ENCODE data around the gene RMC1.
"Not testable (repeated sequence)": the region's sequence is repeated elsewhere in the genome, so short reads cannot be mapped to it uniquely, and the experiment has no call there.

RMC1 gene

DNA sequence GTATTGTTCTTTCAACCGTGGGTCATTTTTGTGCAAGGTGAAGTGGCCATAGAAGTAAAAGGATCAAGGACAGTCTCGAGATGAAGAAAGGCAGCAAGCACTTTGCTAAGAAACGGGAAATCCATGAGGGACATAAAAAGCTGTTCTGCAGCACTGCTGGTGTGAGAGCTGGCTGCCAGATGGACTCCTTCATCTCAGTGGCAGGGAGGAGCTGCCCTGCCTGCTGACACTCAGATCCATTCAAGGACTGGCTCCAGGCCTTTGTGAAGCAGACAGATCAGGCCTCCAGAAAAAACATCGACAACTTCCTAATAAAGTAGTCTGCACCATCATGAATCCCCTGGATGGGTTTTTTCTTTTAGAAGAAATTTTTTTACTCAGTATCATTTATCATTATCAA lies 29.5 kb downstream of the RMC1 start:
- DNase-seq (ENCODE audit: low read depth), result no peak

GRCh38 chr18:23534276-23534675 lies 31.0 kb downstream of the RMC1 start:
- no peak for DNase-seq (ENCODE audit: low read depth)

GRCh38 chr18:23536204-23536603 lies 32.9 kb downstream of the RMC1 start:
- no peak for DNase-seq (ENCODE audit: low read depth)

DNA sequence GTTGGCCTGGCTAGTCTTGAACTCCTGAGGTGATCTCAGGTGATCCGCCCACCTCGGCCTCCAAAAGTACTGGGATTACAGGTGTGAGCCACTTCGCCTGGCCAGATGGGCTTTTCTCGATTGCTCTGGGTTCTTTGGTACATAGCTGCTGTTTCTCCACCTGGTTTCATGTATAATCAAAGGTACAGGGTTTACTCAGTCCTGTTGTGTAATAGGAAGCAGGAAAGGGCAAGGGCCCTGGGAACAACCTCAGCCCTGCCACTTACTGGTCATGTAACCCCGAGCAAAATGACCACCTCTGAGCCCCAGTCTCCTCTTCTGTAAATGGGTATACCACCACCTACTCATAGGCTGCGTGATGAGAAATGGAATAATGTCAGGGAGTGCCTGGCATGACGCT lies 34.0 kb downstream of the RMC1 start:
- DNase-seq (ENCODE audit: low read depth), result no peak

DNA sequence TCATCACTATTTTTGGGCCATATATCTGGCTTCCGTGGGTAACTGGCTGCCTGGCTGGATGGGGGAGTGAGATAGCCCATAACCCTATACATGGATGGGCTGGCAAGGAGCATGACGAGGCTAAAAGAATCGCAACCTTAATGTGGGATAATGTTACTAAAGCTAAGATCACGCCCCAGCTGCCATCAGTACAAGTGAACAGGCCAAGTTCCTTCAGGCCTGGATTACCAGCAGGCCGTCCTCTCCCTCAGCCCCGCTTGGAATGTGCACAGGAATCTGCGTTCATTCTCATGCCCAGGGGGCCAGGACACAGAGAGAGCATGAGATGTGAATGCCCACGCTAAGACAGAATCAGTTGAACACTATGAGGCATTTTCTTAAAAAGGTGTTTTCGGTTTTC lies 34.7 kb downstream of the RMC1 start:
- DNase-seq (ENCODE audit: low read depth), result no peak

- DNase-seq (ENCODE audit: low read depth), result no peak
Measured at GRCh38 chr18:23538870-23539269, 35.6 kb downstream of the RMC1 start.

DNA sequence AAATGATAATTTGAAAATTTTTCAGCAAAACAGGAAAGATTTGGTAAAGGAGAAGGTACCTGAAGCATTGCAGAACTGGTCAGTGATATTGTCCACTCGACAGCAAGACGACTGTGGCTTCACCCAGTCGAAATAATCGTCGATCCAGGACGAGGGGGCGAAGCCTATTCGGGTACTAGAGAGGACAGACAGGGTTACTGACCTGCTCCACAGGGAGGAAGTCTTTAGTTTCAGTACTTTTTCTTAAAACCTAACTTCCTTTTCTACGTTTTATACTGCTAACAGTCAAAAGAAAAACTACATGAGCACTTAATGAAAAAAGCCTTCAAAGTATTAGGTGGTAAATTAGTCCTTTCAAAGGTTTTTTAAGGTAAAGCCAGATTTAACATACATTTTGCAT lies 36.0 kb downstream of the RMC1 start:
- DNase-seq (ENCODE audit: low read depth), result no peak

- DNase-seq (ENCODE audit: low read depth), result no peak
Measured at GRCh38 chr18:23539911-23540525, 36.7 kb downstream of the RMC1 start.

DNA sequence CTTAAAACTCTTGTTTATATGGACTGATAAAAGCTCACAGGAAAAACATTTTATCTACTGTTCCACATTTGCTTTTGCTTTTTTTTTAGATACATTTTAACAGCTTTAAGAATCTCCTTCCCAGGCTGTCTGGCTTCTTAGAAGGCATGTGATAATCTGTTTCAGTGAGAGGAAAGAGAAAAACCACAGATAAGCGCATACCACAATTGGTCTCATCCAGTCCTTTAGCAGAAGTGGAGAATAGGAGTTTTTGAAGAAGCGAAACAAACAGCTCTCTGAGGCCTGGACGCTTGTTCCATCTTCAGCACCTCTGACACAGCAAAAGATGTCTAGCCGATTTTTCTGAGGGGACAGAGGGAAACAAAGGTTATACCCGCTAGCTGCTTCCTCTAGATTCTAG lies 37.6 kb downstream of the RMC1 start:
- no peak for DNase-seq (ENCODE audit: low read depth)

- no peak for DNase-seq (ENCODE audit: low read depth)
Measured at GRCh38 chr18:23541349-23542093, 38.2 kb downstream of the RMC1 start.

DNA sequence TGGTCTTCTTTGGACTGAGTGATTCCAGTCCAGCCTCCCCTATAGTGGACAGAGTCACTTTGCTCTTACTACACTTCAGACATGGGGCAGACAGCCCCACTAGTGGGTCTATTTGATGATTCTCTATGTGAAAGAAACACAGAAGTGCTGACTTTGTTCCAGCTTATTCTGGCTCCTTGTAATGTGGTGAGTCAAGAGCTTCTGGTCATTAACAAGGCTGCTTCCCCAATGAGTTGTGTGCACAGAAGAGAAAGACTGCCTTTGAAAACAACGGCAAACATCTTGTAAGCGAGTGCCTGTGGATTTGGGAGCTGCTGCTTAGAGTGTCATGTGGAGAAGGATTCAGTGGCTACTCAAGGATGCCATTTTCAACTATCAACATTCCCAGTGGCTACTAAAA lies 39.1 kb downstream of the RMC1 start:
- no peak for DNase-seq (ENCODE audit: low read depth)

DNA sequence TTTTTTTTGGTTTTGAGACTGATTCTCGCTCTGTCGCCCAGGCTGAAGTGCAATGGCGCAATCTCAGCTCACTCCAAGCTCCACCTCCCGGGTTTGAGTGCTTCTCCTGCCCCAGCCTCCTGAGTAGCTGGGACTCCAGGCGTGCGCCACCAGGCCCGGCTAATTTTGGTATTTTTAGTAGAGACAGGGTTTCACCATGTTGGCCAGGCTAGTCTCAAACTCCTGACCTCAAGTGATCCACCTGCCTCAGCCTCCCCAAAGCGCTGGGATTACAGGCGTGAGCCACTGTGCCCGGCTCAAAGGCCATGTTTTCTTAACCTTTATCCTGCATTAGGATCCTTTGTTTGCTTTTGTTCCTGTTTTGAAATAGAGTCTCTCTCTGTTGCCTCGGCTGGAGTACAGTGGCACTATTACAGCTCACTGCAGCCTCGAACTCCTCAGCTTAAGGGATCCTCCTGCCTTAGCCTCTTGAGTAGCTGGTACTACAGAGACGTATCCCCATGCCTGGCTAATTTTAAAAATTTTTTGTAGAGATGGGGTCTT lies 42.0 kb downstream of the RMC1 start:
- DNase-seq (ENCODE audit: low read depth), result no peak

GRCh38 chr18:23547306-23547705 lies 44.0 kb downstream of the RMC1 start:
- no peak for DNase-seq (ENCODE audit: low read depth)

GRCh38 chr18:23547846-23548245 lies 44.5 kb downstream of the RMC1 start:
- no peak for DNase-seq (ENCODE audit: low read depth)

GRCh38 chr18:23548275-23548674 lies 45.0 kb downstream of the RMC1 start:
- no peak for DNase-seq (ENCODE audit: low read depth)

DNA sequence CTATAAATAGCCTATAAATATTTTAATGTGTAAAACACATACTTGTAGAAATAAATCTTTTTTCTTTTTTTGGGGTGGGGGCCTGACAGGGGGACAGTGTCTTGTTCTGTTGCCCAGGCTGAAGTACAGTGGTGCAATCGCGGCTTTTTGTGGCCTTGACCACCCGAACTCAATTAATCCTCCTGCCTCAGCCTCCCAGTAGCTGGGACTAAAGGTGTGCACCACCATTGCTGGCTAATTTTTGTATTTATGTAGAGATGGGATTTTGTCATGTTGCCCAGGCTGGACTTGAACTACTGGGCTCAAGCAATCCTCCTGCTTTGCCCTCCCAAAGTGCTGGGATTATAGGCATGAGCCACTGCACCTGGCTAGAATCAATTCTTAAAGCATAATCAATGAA lies 45.4 kb downstream of the RMC1 start:
- no peak for DNase-seq (ENCODE audit: low read depth)

GRCh38 chr18:23550898-23551297 lies 47.6 kb downstream of the RMC1 start:
- DNase-seq (ENCODE audit: low read depth), result no peak

- DNase-seq (ENCODE audit: low read depth), result no peak
Measured at GRCh38 chr18:23551978-23552377, 48.7 kb downstream of the RMC1 start.

DNA sequence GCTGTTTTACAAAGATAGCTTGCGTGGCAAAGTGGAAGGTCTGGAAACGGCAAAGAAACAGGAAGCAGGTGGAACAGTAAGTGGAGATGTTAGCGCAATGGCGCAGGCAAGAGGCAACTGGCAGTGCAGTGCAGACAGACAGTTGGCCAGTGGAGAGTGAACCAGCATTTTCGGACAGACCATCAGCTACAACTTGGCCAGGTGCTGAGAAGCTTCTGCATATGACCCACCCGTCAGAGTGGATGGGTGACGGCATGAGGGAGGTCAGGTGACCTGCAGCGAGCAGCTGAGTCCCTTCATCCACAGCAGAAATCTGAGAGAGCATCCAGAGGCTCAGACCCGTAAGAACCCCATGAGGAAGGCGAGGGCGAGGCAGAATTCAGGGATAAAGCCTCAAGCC lies 49.2 kb downstream of the RMC1 start:
- DNase-seq (ENCODE audit: low read depth), result no peak

DNA sequence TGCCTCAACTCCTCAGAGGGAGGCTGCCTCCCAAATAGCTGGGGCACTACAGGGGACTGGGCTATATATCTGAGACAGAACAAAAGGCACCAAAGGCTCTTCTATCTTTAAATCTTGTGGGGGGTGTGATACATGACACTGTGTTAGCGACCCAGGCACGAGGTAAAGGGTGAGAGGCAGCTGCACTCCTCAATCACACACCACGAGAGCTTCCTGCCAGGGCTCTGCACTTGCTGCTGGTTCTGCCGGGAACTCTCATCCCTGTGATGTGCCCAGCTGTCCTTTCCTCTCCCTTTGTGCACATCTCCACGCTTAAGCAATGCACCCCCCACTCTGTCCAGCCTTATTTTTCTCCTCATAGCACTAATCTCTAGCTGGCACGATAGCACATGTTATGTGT lies 50.6 kb downstream of the RMC1 start:
- no peak for DNase-seq (ENCODE audit: low read depth)

GRCh38 chr18:23556145-23556780 lies 53.0 kb downstream of the RMC1 start:
- DNase-seq (ENCODE audit: low read depth), result no peak

DNA sequence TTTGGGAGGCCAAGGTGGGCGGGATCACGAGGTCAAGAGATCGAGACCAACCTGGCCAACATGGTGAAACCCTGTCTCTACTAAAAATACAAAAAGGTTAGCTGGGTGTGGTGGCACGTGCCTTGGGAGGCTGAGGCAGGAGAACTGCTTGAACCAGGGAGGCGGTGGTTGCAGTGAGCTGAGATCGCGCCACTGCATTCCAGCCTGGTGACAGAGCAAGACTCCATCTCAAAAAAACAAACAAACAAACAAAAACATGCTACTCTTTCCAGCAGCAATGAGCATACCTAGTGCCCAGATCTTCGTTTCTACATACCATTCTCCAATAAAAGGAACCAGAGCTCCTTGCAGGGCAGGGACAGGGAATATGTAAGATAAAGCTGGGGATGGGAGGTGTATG lies 54.2 kb downstream of the RMC1 start:
- not testable (repeated sequence) for DNase-seq (ENCODE audit: low read depth)

DNA sequence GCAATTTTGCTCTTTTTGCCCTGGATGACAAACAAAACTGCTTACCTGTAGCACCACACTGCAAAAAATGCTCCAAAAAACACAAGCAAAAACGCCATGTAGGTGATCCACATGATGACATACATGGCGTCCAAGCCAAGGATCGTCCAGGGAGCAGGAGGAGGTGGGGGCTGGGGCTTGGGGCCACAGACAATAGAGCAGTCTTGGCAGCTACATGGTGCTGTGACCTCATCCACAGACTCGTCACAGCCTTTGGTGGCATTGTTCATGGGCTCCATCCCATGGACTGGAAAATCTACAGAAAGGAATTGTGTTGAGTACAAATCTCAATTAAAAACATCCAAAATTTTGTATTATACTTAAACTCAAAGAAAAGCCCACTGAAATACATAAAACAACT lies 56.9 kb downstream of the RMC1 start:
- no peak for DNase-seq (ENCODE audit: low read depth)

Data from CMK (cell line).